ENCODE measurements around the gene FLAD1.

FLAD1 gene

DNA sequence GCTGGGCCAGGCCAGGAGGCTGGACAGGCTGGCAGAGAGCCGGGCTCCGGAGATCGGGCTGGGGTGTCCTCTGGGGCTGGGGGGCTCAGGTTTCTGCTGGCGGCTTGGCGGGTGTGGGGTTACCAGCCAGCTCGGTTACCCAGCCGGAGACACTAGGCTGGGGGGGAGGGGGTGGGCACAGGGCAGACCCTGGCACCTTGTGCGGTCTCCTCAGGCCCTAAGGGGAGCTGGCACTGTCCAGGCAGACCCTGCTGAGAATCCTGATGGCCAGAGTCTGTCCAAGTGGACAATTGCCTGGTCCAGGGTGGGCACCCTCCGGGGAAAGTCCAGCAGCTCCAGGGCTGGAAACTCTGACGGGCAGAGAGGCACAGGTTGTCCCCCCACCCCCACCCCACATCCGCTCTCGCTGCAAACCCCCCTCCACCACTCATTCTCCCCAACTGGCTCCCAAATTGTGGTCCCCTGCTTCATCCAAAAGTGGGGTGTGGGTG, 26.1 kb downstream of the FLAD1 start:
- Histone ChIP-seq H3K9me3 (ENCODE audit: severe bottlenecking) (no peaks in the 10 kb centered on the region), H3K36me3 (ENCODE audit: low read depth) (peaks cover 47% of the 10 kb centered on the region), H3K4me3 (ENCODE audit: severe bottlenecking) (no peak overlapping the region), H3K27me3 (ENCODE audit: insufficient read depth, poor library complexity, severe bottlenecking) (no peaks in the 10 kb centered on the region), H3K4me1 (ENCODE audit: insufficient read depth, poor library complexity, severe bottlenecking) (peaks cover 58% of the 10 kb centered on the region), H3K27ac (ENCODE audit: poor library complexity, severe bottlenecking) (peak overlapping the region; percentile 96)
- no peak for ATAC-seq (ENCODE audit: low read depth)
- TF ChIP-seq, protein P1, sequence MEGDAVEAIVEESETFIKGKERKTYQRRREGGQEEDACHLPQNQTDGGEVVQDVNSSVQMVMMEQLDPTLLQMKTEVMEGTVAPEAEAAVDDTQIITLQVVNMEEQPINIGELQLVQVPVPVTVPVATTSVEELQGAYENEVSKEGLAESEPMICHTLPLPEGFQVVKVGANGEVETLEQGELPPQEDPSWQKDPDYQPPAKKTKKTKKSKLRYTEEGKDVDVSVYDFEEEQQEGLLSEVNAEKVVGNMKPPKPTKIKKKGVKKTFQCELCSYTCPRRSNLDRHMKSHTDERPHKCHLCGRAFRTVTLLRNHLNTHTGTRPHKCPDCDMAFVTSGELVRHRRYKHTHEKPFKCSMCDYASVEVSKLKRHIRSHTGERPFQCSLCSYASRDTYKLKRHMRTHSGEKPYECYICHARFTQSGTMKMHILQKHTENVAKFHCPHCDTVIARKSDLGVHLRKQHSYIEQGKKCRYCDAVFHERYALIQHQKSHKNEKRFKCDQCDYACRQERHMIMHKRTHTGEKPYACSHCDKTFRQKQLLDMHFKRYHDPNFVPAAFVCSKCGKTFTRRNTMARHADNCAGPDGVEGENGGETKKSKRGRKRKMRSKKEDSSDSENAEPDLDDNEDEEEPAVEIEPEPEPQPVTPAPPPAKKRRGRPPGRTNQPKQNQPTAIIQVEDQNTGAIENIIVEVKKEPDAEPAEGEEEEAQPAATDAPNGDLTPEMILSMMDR (IDR thresholded peaks at IDR 0.05; ENCODE audit: poor library complexity, severe bottlenecking) = no peak
- peak; percentile 51 for DNase-seq (ENCODE audit: low spot score)

DNA sequence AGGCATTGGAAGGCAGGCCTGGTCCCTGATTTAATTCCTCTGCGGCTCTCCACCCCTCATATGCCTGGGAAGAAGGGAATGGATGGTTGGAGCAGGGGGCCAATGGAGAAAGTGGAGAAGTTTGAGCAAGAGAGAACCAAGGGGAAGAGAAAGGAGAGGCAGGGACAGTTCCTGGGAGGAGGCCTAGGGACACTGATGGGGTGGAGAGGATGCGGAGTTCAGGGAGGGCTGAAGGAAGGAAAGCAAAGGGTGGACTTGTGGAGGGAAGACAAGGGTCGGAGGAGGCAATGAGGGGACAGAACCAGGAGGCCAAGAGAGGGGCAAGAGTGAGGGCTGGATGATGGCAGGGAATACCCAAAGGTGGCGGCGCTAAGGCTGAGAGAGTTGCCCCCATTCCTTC, 26.6 kb downstream of the FLAD1 start:
- ATAC-seq (ENCODE audit: low read depth) = no peak
- peaks cover 53% of the 10 kb centered on the region for H3K4me1 ChIP-seq (ENCODE audit: insufficient read depth, poor library complexity, severe bottlenecking)
- H3K4me3 ChIP-seq (ENCODE audit: severe bottlenecking) = no peak overlapping the region
- H3K27me3 ChIP-seq (ENCODE audit: insufficient read depth, poor library complexity, severe bottlenecking) = no peaks in the 10 kb centered on the region
- DNase-seq (ENCODE audit: low spot score) = no peak
- H3K27ac ChIP-seq (ENCODE audit: poor library complexity, severe bottlenecking) = peak overlapping the region; percentile 92
- peaks cover 52% of the 10 kb centered on the region for H3K36me3 ChIP-seq (ENCODE audit: low read depth)
- TF ChIP-seq, protein P1 (IDR thresholded peaks at IDR 0.05; ENCODE audit: poor library complexity, severe bottlenecking) = no peak
- H3K9me3 ChIP-seq (ENCODE audit: severe bottlenecking) = no peaks in the 10 kb centered on the region

DNA sequence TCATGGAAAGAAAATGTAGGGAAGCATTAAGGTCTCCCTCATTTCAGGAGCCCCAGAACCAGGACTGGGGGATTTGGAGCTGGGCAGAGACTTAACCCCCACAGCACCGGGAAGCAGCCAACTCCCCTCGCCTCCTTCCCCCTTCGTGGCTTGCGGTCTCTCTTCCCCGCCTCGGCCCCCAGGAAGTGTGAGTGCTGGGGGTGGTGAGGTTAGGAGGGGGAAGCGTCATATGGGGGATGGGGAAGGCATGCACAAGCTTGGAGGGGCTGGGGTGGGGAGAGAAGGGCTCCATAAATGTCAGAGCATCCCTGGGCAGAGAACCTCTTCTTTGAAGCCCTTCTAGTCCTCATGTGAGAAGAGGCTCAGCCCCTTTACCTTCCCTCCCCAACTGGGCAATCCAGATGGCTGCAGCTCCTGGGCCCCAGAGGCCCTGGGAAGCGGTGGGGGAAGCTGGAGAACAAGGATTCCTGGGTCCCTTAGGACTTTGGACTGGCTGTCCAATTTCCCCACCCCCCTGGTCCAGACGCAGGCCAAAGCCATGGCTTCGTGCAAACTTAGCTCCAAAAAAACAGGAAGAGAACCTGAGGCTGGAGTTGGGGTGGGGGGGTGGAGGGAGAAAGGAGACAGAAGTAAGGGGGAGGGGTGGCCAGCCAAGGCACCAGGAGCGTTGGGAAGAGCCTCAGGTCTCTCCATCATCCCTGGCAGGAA, 27.2 kb downstream of the FLAD1 start:
- Histone ChIP-seq H3K4me1 (ENCODE audit: insufficient read depth, poor library complexity, severe bottlenecking) (peaks cover 49% of the 10 kb centered on the region), H3K4me3 (ENCODE audit: severe bottlenecking) (no peak overlapping the region), H3K27me3 (ENCODE audit: insufficient read depth, poor library complexity, severe bottlenecking) (no peaks in the 10 kb centered on the region), H3K9me3 (ENCODE audit: severe bottlenecking) (no peaks in the 10 kb centered on the region), H3K36me3 (ENCODE audit: low read depth) (peaks cover 52% of the 10 kb centered on the region), H3K27ac (ENCODE audit: poor library complexity, severe bottlenecking) (peak overlapping the region; percentile 92)
- DNase-seq (ENCODE audit: low spot score) = peak; percentile 45
- TF ChIP-seq, protein P1 (IDR thresholded peaks at IDR 0.05; ENCODE audit: poor library complexity, severe bottlenecking) = no peak
- no peak for ATAC-seq (ENCODE audit: low read depth)

DNA sequence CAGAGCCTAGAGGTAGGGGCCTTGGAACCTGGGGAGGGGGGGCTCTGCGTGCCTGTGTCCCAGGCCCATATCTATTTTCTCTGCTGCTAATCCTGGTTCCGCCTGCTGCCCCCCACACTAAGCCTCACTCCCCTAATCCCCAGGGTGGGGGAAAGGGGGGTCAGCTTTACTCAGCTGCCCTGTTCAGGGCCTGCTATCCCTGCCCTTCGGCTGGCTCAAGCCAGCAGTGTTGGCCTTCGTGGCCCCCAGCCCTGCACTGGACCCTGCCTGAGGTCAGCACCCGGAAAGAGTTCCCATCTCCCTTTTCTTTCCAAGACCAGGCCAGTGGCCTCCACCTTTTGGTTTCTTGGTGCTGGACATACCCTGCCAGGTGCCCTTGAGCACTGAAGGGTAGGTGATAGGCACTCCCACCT, 27.9 kb downstream of the FLAD1 start:
- no peak overlapping the region for H3K4me3 ChIP-seq (ENCODE audit: severe bottlenecking)
- TF ChIP-seq, protein P1 (IDR thresholded peaks at IDR 0.05; ENCODE audit: poor library complexity, severe bottlenecking) = no peak
- peaks cover 48% of the 10 kb centered on the region for H3K36me3 ChIP-seq (ENCODE audit: low read depth)
- peaks cover 43% of the 10 kb centered on the region for H3K4me1 ChIP-seq (ENCODE audit: insufficient read depth, poor library complexity, severe bottlenecking)
- ATAC-seq (ENCODE audit: low read depth) (no peak), DNase-seq (ENCODE audit: low spot score) (no peak)
- no peaks in the 10 kb centered on the region for H3K27me3 ChIP-seq (ENCODE audit: insufficient read depth, poor library complexity, severe bottlenecking)
- H3K9me3 ChIP-seq (ENCODE audit: severe bottlenecking) = no peaks in the 10 kb centered on the region
- H3K27ac ChIP-seq (ENCODE audit: poor library complexity, severe bottlenecking) = peak overlapping the region; percentile 92

DNA sequence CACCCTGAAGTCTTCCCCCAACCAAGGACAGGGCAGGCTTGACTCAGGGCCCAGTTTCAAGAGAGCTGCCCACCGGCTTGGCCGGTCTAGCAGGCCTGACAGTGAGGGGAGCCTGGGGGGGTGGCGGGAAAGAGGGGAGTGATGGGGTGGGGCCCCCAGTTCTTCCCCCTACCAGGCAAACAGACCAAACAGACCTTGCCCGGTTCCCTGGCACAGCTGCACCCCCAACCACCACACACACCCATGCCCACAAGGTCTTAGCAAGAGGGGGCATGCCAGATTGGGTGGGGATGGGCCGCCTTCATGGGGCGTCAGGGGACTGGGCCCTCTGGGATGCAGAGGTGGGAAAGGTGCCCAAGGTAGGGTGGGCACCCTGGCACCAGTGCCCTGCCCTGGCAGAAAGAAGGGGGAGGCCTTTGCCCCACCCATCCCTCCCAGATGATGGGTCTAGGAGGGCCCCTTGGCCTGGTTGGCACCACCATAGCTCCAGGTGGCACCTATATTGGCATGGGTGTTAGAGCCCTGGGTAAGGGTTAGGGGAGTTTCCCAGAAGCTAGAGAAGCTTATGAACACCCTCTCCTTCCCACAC, 28.4 kb downstream of the FLAD1 start:
- ATAC-seq (ENCODE audit: low read depth) (no peak; the same call in 1 of the 3 replicates), DNase-seq (ENCODE audit: low spot score) (peak; percentile 48)
- H3K4me3 ChIP-seq (ENCODE audit: severe bottlenecking) = no peak overlapping the region
- TF ChIP-seq, protein P1 (IDR thresholded peaks at IDR 0.05; ENCODE audit: poor library complexity, severe bottlenecking) = no peak
- H3K9me3 ChIP-seq (ENCODE audit: severe bottlenecking) = no peaks in the 10 kb centered on the region
- H3K27me3 ChIP-seq (ENCODE audit: insufficient read depth, poor library complexity, severe bottlenecking) = no peaks in the 10 kb centered on the region
- H3K27ac ChIP-seq (ENCODE audit: poor library complexity, severe bottlenecking) = peak overlapping the region; percentile 92
- peaks cover 38% of the 10 kb centered on the region for H3K4me1 ChIP-seq (ENCODE audit: insufficient read depth, poor library complexity, severe bottlenecking)
- H3K36me3 ChIP-seq (ENCODE audit: low read depth) = peaks cover 45% of the 10 kb centered on the region
